GM21381 (cell line): ENCODE data around the gene SBNO2.

Source experiments
- ATAC-seq: cut with Tn5 transposase; IDR thresholded peaks from one replicate; pipeline ENCODE4 v1.9.1; 2021; ENCODE audit warnings: mild to moderate bottlenecking, moderate library complexity; ENCODE audit not compliant: unreplicated experiment

The SBNO2 gene

DNA sequence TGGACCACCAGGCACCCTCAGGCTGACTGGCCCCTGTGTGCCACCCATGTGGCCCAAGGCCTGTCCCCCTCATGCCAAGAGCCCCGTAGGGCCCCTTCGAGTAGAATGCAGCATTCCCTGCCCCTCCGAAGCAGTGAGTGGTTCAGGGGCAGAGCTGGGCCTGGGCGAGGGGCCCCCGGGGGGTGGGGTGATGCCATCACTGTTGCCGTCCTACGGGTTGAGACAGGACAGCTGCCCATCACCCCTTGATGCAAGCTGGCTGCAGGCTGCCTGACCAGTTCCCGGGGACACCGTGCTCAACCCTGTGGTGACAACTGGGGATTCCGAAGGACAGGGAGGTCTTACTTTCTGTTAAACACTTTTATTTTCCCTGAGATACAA, 4.7 kb downstream of the SBNO2 start:
- no peak for ATAC-seq

DNA sequence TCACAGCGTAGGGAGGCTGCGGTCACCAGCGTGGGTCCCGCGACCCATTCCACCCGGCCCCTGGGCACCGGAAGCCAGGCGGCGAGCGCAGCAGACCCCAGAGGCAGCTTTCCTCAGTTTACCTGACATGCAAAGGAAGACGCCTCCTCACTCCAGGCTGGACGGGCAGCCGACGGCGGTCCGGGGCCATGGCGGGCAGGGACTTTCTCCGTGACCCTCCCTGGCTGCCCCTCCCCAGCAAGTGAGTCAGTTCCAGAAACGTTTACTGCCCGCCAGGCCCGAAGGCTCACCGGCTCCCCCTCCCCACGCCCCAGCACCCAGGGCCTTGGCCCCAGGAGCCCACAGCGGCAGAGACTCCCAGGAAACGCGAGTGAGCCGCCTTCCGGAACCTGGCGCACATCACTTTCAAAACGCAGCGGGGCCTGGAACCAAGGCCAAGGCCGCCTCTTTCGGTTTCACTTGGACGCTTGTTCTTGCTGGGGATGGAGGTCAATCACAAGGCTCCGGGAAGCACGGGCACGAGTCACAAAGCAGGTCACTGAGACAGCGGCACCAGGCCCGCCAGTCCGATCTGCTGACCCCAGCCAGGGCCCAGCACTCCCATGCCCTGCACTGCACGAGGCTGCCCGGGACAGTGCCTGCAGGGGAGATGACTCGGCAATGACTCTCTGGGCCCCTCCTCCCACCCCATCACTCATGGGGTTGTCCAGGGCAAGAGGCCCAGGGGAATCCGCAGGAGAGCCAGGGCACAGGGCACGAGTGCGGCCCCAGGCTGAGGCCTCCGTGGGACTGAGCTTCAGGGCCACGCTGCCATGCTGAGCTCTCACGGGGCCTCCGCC, 5.3 kb downstream of the SBNO2 start:
- ATAC-seq: no peak

DNA sequence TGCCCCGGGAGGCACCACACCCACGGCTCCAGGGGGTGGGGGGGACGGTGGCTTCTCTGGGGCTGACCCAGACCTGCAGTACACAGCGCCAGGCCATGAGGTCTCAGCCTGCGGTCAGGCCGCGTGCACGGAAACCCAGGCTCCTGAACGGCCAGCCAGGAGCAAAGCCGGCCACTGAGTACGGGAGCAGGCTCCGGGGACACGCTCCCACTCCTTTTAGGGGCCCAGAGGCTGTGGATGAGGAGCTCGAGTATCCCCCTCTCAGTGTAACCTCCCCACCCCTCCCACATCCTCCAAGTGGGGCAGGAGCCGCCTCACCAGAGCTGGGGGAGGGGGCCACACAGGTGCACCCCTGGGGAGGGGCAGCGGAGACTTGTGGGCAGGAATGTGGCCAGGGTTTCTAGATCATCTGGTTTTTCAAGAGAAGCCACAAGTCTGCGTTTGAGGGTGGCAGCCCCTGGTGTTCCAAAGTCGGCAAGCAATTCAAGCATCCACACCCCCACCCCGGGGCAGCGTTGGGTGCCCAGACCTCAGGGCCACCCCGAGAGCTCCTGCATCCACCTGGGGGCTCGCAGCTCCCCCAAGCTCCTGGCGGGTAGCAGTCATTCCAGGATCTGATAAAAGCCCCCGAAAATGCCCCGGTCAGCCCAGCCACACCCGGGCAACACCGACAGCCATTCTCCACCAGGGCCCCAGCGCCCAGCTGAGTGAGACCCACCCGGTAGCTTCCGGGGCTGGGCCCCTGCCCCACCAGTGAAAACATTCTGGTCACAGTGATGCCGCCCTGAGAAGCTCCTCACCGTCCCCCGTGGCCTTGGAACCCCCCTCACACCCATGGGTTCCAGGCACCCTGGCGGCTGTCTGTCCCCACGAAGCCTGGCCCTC, 6.1 kb downstream of the SBNO2 start:
- ATAC-seq: no peak

DNA sequence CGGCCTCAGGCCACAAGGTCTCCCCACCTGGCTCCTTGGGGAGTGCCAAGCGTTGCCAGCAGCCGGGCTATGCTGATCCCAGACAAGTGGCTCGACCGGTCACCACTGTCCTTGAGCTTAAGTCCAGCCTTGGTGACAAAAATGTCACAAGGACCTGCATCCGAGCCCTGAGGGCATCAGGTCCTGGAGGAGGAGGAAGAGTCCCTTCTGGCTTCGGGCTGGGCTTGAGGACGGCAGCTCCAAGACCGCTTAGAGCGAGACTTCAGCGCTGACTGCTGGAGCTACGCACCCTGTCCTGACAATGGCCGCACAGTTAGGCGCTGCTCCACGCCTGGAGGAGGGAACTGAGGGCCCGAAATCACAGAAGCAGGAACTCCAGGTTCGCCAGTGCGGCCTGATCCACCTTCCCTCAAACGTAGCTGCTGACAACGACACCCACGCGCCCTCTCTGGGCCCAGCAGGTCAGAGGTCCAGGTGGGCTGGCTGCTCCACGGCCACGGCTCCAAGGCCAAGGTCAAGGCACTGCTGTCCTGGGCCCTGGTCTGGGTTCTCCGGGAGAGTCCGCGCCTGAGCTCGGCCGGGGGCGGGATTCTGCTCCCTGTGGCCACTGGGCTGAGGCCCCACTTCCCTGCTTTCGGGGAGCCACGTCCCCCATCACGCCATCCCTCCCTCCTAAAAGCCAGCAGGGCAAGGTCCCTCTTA, 7.0 kb downstream of the SBNO2 start:
- ATAC-seq: no peak

DNA sequence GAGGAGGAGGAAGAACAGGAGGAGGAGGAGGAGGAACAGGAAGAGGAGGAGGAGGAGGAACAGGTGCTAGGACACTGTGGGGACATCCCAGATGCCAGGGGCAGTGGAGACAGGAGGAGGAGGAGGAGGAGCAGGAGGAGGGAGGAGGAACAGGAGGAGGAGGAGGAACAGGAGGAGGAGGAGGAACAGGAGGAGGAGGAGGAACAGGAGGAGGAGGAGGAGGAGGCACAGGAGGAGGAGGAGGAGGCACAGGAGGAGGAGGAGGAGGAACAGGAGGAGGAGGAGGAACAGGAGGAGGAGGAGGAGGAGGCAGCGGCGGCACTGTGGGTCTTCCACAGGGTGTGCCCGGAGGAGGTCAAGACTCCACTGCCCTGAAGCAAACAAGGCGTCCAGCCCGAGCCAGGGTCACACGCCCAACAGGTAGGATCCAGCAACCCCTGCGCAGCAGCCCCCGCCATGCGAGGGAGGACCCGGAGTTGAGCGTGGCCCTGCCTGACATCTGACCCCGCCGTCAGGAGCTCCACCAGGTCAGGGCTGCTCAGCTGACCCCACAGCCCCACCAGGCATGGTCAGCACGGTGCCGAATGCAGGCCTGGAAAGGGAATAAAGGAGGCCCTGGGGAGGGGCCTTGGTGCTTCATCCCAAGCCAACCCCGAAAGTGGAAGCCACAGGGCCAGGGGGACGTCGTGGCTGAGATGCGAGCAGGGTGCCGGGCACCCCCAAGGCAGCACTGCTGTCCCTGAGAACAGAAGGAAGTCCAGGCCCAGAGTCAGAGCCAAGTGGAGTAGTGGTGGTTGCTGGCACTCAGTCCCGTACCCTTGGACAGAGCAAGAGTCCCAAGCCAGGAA, 9.2 kb downstream of the SBNO2 start:
- ATAC-seq: no peak

DNA sequence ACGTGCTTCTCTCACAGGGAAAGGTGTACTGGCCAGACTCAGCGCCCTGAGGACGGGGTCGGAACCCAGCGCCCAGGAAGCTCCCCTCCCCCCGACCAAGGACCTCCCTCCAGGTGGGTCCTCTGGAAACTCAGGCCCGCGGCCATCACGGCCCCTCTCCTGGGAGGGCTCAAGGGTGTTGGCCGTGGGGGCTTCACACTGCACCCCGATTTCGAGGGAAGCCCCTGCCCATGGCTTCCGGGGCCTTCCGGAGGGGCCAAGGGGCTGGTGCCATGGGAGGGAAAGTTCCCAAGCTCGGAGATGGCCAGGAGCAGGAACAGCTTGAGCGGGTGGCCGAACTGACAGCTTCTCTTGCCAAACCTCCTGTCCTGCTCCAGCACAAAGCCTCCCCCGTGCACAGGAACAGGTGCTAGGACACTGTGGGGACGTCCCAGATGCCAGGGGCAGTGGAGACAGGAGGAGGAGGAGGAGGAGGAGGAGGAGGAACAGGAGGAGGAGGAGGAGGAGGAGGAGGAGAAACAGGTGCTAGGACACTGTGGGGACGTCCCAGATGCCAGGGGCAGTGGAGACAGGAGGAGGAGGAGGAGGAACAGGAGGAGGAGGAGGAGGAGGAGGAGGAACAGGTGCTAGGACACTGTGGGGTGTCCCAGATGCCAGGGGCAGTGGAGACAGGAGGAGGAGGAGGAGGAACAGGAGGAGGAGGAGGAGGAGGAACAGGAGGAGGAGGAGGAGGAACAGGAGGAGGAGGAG, 10.0 kb downstream of the SBNO2 start:
- no peak for ATAC-seq

DNA sequence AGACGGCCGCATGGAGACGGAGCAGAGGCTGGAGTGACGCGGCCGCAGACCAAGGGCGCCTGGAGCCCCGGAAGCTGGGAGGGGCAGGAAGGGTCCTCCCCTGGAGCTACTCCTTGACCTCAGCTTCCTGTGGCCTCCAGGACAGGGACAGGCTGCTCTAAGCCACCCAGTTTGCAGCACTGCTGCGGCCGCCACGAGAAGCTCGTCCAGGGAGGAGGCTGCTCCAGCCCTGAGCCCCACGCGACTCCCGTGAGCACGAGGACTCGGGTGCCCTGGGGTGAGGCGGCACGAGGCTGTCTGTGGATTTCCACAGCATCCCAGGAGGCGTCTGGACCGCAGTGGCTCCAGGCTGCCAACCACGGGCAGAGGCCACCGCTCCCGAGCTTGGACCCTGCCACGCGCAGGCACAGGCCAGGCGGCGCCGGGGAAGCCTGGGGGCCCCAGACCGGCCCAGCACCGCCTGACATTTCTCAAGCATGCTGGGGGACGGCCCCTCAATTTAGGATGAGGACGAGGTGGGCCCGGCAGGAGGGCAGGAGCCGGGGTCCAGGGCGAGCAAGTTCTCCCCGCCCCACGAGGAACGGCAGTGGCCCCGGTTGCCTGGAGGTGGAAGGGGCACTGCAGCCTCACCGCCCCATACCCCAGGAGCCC, 10.7 kb downstream of the SBNO2 start:
- ATAC-seq: no peak

DNA sequence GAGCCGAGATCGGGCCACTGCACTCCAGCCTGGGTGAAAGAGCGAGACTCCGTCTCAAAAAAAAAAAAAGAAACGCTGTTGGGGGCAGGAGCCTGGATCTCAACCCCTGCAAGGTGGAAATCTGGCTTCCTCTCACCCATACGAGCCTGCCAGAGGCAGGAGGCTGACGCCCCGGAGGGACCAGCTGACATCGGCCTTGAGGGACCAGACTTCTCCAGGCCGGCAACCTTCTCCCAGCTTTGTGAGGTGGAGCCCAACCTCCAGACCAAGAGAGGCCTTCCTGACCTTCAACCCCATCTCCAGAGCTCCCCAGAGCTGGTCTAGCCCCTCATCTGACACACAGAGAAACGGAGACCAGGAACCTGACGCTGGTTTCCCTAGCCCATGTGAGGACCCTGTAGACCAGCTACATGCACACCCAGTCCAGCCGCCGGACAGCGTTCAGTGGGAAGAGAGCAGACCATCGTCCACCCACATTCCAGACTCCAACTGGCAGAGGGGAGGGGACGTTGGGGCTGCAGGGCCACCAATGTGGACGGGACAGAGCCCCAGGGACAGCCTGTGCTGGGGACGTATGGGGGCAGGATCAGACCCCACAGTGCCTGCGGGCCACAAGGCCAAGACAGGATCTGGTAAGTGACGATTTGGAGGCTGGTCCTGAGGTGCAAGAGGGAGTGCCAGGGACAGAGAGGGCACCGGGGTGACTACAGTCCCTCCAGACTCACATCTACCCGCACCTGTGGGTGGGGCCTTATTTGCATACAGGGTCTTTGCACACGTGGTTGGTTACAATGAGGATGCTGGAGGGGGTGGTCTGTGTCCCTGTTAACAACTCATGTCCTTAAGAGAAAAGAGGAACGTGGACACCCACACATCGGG, 11.4 kb downstream of the SBNO2 start:
- no peak for ATAC-seq

DNA sequence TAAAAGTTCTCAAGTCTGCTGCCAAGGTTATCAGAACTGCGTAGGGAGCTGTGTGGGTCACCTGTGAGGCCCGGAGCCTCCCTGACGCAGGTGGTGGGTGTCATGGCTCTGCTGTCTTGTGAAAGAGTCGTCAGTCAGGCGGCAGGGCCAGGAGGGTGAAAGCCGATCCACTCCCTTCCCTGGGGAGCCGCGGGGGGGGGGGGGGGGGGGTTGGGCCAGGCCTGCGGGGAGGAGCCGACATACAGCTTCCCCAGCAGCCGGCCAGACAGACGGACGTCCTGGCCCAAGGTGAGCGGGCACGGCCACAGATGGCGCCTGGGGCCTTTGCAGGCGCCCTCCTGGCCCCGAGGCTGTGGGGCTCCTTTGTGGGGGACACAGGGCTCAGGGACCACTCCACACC, 12.4 kb downstream of the SBNO2 start:
- no peak for ATAC-seq

DNA sequence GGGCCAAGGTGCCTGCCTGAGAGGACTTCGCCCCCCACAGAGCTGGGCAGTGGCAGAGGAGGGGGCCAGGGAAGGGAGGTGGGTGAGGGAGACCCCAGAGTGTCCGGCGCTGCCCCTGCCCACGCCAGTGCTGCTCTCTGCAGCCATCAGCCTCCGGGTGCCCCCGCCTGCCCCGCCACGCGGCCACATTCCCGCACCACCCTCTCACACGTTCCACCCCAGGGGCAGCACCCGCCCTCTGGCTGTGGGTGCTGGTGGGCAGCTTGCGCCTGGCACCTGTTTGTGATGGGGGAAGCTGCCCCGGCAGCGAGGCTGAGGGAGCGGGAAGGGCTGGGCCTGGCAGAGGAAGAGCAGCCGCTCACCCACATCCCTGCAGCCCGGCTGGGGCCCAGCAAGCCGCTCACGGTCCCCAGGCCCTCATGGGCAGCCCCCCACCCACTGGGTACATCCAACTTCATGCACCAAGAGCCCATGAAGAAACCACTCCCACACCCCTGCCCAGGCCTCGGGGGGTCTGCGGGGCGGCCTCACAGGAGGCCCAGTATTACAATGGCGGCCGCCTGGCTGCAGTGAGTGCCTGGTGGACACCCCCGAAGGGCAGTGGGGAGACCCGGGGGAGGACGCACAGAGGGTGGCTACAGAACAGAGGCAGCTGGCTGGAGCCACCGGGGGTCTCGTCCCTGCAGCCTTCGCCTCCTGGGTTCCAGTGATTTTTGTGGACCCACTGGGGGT, 14.0 kb downstream of the SBNO2 start:
- ATAC-seq: no peak

DNA sequence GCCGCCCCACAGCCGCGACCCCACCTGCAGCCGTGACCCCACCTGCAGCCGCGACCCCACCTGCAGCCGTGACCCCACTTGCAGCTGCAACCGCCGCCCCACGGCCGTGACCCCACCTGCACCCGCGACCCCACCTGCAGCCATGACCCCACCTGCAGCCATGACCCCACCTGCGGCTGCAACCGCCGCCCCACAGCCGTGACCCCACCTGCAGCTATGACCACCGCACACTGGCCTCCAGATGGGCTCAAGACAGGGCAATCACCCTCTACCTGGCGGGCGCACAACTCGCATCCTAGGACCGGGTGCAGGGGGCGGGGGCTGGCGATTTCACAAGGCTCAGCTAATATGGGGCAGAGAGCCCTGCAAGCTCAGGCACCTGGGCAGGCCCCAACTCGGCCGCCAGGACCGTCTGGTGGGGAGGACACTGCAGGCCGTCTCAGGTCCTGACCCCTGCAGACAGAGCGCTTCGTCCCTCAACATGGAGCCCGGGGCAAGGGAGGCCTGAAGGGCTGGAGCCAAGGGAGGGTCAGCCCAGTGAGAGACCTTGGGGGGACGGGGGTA, 15.1 kb downstream of the SBNO2 start:
- no peak for ATAC-seq

DNA sequence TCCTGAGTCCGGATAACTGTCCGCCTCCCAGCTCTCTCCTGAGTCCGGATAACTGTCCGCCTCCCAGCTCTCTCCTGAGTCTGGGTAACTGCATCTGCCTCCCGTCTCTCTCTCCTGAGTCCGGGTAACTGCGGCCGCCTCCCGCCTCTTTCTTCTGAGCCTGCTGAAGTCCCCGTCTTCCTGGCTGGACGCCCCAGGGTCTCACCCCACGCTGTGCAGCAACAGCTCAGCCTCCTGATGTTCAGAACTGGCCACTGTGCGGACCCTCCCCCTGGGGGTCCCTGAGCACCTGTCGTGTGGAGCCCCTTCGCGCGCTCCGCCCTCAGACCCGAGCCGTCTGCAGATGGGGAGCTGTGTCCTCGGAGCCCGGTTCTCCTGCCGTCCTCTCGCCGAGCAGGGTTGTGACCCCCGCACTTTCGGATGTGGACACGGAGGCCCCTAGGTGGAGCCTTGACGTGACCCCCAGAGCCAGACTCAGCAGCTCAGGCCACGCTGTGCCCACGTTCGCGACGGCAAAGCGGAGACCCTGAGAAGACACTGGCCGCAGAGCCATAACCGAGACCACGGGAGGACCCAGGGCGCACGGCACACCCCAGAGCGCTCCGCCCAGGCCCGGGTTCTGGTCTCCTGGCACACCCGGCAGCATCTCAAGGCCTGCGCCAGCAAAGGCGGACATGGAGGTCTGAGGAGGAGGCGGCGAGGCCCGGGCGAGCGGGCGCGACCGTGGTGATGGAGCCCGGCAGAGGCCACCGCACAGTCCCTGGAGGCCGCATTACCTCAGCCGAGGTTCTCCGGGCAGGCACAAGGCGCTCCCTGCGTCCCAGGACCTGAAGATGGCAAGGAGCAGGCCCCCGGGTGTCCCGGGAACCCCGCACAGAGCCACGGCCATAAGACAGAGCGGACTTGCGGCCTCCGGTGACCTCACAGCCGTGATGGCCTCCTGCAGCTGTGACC, 15.9 kb downstream of the SBNO2 start:
- no peak for ATAC-seq

DNA sequence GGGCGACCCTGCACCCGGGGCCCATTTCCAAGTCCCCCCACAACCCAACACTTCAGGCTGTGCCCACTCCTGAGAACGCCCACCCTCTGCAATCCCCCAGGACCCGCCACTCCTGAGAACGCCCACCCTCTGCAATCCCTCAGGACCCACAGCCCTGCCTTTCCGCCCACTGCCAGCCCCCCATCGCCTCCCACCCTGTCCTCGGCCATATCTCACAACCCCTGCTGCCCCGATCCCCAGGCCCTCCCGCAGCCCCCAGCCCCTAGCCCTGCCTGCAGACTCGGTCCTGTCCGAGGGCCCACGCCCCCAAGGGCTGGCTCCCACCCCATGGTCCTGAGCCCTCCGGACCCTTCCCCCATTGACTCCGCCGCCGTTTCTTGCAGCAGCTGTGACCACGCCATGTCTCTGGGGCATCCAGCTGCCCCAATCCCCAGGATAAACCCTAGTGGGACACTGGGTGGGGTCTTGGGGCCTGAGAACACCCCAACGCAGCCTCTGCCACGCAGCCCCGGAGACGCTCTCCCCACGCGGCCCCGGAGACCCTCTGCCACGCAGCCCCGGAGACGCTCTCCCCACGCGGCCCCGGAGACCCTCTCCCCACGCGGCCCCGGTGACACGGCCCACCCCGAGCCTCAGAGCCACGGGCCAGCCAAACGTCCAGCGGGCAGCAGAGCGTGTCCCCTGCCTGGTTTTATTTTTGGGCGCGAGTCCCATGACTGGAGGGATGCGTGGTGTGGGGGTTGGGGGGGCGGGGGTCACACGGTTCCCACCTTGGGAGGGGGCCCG, 17.0 kb downstream of the SBNO2 start:
- no peak for ATAC-seq

DNA sequence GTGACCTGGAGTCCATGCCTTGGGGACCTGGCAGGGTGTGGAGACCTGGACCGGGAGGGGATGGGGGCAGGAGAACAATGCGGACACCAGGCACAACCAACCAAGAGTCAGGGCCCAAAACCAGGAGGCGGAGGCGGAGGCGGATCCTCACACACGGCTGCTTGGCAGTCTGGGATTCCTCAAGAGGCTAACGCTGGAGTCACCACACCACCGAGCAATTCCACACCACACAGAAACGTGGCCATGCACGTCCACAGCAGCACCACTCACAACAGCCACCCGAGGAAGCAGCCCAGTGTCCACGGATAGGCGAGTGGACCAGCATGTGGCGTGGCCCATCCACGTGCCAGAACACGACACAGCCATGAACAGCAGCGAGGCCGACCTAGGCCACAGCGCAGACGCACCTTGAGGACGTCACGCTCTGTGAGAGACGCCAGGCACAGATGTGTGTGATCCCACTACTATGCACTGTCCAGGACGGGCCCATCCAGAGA, 17.7 kb downstream of the SBNO2 start:
- no peak for ATAC-seq
